Thyroid gland (tissue), 4 donors: ENCODE measurements around the gene RBP2.

Experiments
- POLR2A ChIP-seq, 2 donors: fragments of 450-650 bp; IDR thresholded peaks; one replicate each; pipeline ENCODE4 v1.6.1; 2017; ENCODE audit warnings: antibody characterized with exemption in 2 of 2, mild to moderate bottlenecking in 2 of 2, moderate library complexity in 1 of 2
- TF ChIP-seq, protein P1 (sequence below), 6 experiments: fragments of 200-600 bp in 3 of 6; fragments of 450-650 bp in 3 of 6; sonication (generic) in 3 of 6; IDR thresholded peaks; one replicate each; pipeline ENCODE4 v1.5.1; 2016 to 2019; ENCODE audit warnings: antibody characterized with exemption in 6 of 6, mild to moderate bottlenecking in 2 of 6, inconsistent platforms in 1 of 6, moderate library complexity in 1 of 6

DNA sequence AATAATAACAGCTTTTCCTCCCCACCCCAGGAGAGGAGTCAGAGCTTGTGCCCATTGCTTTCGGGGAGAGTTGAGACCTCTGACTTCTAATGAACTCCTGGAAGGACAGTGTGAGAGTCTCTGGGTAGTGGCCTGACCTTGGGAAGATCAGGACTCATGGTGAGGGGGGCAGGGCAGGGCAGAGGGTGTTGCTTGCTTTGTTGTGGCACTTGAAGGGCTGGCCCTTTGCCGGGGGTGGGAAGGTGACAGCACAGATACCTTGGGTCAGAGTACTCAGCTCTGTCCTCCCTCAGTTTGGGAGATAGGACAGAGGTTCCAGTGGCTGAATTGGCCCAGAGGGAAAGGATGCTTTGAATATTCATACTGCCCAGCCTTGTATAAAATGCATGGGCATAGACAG, 15.8 kb downstream of the RBP2 start:
- TF ChIP-seq, protein P1, sequence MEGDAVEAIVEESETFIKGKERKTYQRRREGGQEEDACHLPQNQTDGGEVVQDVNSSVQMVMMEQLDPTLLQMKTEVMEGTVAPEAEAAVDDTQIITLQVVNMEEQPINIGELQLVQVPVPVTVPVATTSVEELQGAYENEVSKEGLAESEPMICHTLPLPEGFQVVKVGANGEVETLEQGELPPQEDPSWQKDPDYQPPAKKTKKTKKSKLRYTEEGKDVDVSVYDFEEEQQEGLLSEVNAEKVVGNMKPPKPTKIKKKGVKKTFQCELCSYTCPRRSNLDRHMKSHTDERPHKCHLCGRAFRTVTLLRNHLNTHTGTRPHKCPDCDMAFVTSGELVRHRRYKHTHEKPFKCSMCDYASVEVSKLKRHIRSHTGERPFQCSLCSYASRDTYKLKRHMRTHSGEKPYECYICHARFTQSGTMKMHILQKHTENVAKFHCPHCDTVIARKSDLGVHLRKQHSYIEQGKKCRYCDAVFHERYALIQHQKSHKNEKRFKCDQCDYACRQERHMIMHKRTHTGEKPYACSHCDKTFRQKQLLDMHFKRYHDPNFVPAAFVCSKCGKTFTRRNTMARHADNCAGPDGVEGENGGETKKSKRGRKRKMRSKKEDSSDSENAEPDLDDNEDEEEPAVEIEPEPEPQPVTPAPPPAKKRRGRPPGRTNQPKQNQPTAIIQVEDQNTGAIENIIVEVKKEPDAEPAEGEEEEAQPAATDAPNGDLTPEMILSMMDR (IDR thresholded peaks at IDR 0.05), result no peak
- TF ChIP-seq POLR2A (IDR thresholded peaks at IDR 0.05), result no peak
